Erythroblast (primary cell): ENCODE measurements around the gene ZNF335.

Source experiments
- GATA1 ChIP-seq: IDR thresholded peaks from 2 replicates; pipeline ENCODE4 v1.6.1; 2011; ENCODE audit warnings: low read depth, mild to moderate bottlenecking, control low read depth, low read length, moderate library complexity
- POLR2A ChIP-seq: IDR thresholded peaks from 2 replicates; pipeline ENCODE4 v1.6.1; 2011; ENCODE audit warnings: mild to moderate bottlenecking, low read length

- TF ChIP-seq POLR2A: no peak
- TF ChIP-seq GATA1: no peak
Observed at GRCh38 chr20:45991616-45992015, 19.6 kb upstream of the ZNF335 start.
